ENCODE measurements around the gene PWWP2B. TPM values are rescaled to one million over a fixed set of nuclear protein-coding genes. Genes with fewer than 3 reads are reported as not detected.

PWWP2B gene
- total RNA-seq, 1 experiment from 2014 or later: 18.6 TPM

- no peak for DNase-seq (ENCODE audit: extremely low read depth, low read depth)
These were observed 3.9 kb upstream of the PWWP2B start for GRCh38 chr10:132392811-132393694.

- DNase-seq (ENCODE audit: extremely low read depth, low read depth): no peak
These were observed 3.3 kb upstream of the PWWP2B start for GRCh38 chr10:132393695-132394181.

- DNase-seq (ENCODE audit: extremely low read depth, low read depth): no peak
These were observed 2.7 kb upstream of the PWWP2B start for GRCh38 chr10:132394201-132394811.

GRCh38 chr10:132394936-132395703, 1.9 kb upstream of the PWWP2B start:
- no peak for DNase-seq (ENCODE audit: extremely low read depth, low read depth)

- no peak for DNase-seq (ENCODE audit: extremely low read depth, low read depth)
These were observed 1.1 kb upstream of the PWWP2B start for GRCh38 chr10:132395704-132396493.

GRCh38 chr10:132396494-132397035, 435 bp upstream of the PWWP2B start:
- DNase-seq (ENCODE audit: extremely low read depth, low read depth): peak; percentile 56

- no peak for DNase-seq (ENCODE audit: extremely low read depth, low read depth)
These were observed 918 bp downstream of the PWWP2B start for GRCh38 chr10:132397671-132398565.

- no peak for DNase-seq (ENCODE audit: extremely low read depth, low read depth)
These were observed 1.6 kb downstream of the PWWP2B start for GRCh38 chr10:132398566-132398991.

- no peak for DNase-seq (ENCODE audit: extremely low read depth, low read depth)
These were observed 2.4 kb downstream of the PWWP2B start for GRCh38 chr10:132399117-132400035.

- DNase-seq (ENCODE audit: extremely low read depth, low read depth): no peak
These were observed 3.1 kb downstream of the PWWP2B start for GRCh38 chr10:132400041-132400546.

- DNase-seq (ENCODE audit: extremely low read depth, low read depth): no peak
These were observed 3.6 kb downstream of the PWWP2B start for GRCh38 chr10:132400547-132401151.

- DNase-seq (ENCODE audit: extremely low read depth, low read depth): no peak
These were observed 4.6 kb downstream of the PWWP2B start for GRCh38 chr10:132401401-132402118.

- DNase-seq (ENCODE audit: extremely low read depth, low read depth): no peak
These were observed 5.8 kb downstream of the PWWP2B start for GRCh38 chr10:132402781-132403241.

- DNase-seq (ENCODE audit: extremely low read depth, low read depth): no peak
These were observed 6.6 kb downstream of the PWWP2B start for GRCh38 chr10:132403511-132404168.

- DNase-seq (ENCODE audit: extremely low read depth, low read depth): no peak
These were observed 7.3 kb downstream of the PWWP2B start for GRCh38 chr10:132404169-132404880.
